Type B pancreatic cell (in vitro differentiated cells): ENCODE results near the gene MYO18A. TPM values are rescaled to one million over a fixed set of nuclear protein-coding genes. Genes with fewer than 3 reads are reported as not detected.
A peak's percentile ranks its signal among the peaks of the same experiment; 100 is the strongest.

Experiments used
- DNase-seq: peaks from one replicate; pipeline ENCODE4 v3.0.0; 2021; ENCODE audit warnings: mixed read lengths; ENCODE audit not compliant: unreplicated experiment; ENCODE audit errors: extremely low spot score
- H3K27ac Mint-ChIP-seq: 2 replicates; pipeline ENCODE4 v1.8.0; 2021; ENCODE audit warnings: mild to moderate bottlenecking, mixed read lengths
- H3K27me3 Mint-ChIP-seq: 2 replicates; pipeline ENCODE4 v1.8.0; 2021; ENCODE audit warnings: mixed read lengths
- H3K36me3 Mint-ChIP-seq: 2 replicates; pipeline ENCODE4 v1.8.0; 2021; ENCODE audit warnings: mixed read lengths
- H3K4me1 Mint-ChIP-seq: one replicate; pipeline ENCODE4 v1.8.0; 2021; ENCODE audit warnings: mixed read lengths; ENCODE audit not compliant: unreplicated experiment
- H3K4me3 Mint-ChIP-seq: 2 replicates; pipeline ENCODE4 v1.8.0; 2021; ENCODE audit warnings: mild to moderate bottlenecking, mixed read lengths
- H3K9me3 Mint-ChIP-seq: 2 replicates; pipeline ENCODE4 v1.8.0; 2021; ENCODE audit warnings: mixed read lengths
- CTCF ChIP-seq: fragments of 200-600 bp; sonication (generic); conservative IDR thresholded peaks from 2 replicates; pipeline ENCODE4 v1.5.0; 2021; ENCODE audit warnings: antibody characterized with exemption, mild to moderate bottlenecking
- total RNA-seq: library from RNA; stranded (reverse); gene quantifications from 2 replicates; pipeline ENCODE4 v1.2.1, GENCODE V29; 2021; ENCODE audit warnings: low replicate concordance

The MYO18A gene
- total RNA-seq, 1 donor from 2014 or later = 46.6 TPM

DNA sequence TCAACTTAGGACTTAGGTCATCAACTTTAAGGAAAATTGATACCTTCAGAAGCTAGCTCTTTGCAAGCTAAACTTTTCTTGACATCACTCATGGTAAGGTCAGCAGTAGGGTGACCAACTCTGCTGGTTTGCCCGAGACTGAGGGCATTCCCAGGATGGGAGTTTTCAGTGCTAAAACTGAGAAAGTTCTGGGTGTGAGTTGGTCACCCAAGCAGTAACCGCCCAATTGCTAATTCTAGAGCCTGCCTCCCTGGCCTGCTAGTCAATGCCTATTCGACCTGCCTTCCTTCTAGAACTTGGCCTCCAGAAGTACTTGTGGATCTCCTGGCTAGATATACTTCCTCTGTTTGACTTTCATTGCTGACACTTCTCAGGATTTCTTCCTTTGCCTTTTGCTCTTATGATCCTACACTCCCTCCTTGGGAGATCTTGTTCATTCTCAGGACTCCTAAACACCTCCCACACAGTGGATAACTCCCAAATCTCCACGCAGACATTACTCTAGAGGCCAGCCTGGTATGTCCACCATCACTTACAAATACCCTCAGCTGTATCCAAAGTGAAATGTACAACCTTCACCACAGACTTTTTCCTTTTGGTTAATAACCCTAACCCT is 10.5 kb upstream of the MYO18A start:
- Mint-ChIP-seq H3K4me3 (no peak overlapping the region), H3K27ac (no peak overlapping the region), H3K9me3 (no peaks in the 10 kb centered on the region), H3K4me1 (no peaks in the 10 kb centered on the region), H3K27me3 (peaks cover 11% of the 10 kb centered on the region), H3K36me3 (no peaks in the 10 kb centered on the region)
- no peak for DNase-seq
- TF ChIP-seq CTCF = no peak

- Mint-ChIP-seq H3K27ac (no peak overlapping the region), H3K4me1 (no peaks in the 10 kb centered on the region), H3K27me3 (peaks cover 4% of the 10 kb centered on the region), H3K36me3 (no peaks in the 10 kb centered on the region), H3K4me3 (no peak overlapping the region), H3K9me3 (no peaks in the 10 kb centered on the region)
- DNase-seq = no peak
- TF ChIP-seq CTCF = no peak
Measured at GRCh38 chr17:29190039-29190438, 9.8 kb upstream of the MYO18A start.

GRCh38 chr17:29189355-29189754 is 9.2 kb upstream of the MYO18A start:
- no peak for TF ChIP-seq CTCF
- Mint-ChIP-seq H3K27me3 (peaks cover 4% of the 10 kb centered on the region), H3K9me3 (no peaks in the 10 kb centered on the region), H3K4me3 (no peak overlapping the region), H3K4me1 (no peaks in the 10 kb centered on the region), H3K36me3 (no peaks in the 10 kb centered on the region), H3K27ac (no peak overlapping the region)
- DNase-seq = no peak

DNA sequence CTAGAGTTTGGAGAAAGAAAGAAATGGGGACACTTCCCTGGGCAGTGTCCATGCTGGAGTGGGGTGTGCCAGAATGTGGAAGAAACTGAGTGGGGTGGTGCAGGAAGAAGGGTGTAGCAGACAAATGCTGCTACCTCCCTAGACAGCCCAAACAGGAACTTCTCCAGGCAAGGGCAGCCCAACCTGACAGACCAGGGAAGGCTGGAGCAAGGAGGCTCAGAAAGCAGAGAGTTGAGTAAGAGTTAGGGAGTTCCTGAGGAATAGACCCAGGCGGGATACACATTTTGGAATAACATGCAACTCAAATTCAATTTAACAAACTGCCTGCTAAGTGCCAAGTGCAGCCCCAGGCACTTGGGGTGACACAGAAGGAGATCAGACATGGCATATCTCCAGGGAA is 1.0 kb upstream of the MYO18A start:
- Mint-ChIP-seq H3K9me3 (no peaks in the 10 kb centered on the region), H3K36me3 (no peaks in the 10 kb centered on the region), H3K4me3 (peak overlapping the region; percentile 85), H3K4me1 (peaks cover 29% of the 10 kb centered on the region), H3K27me3 (no peaks in the 10 kb centered on the region), H3K27ac (peak overlapping the region; percentile 60)
- no peak for TF ChIP-seq CTCF
- DNase-seq = no peak

DNA sequence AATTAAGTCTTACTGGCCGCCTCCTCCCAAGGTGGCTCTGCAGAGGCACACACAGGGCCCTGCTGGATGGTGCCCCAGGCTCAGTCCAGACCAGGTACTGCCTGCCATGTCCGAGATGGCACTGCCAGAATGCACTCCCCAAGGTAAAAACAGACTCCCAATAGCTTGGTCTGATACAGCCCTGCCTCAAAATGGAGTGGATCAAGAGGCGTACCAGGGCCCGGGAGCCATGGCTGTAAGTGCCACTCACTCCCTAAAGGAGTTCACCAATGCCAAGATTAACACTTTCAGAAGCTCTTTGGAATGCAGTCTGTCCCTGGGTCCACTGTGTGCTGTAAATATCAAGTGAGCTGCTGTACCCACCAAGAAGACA is 576 bp upstream of the MYO18A start:
- TF ChIP-seq CTCF = no peak
- Mint-ChIP-seq H3K4me3 (peak overlapping the region; percentile 85), H3K4me1 (peaks cover 29% of the 10 kb centered on the region), H3K9me3 (no peaks in the 10 kb centered on the region), H3K27ac (peak overlapping the region; percentile 60), H3K36me3 (no peaks in the 10 kb centered on the region), H3K27me3 (no peaks in the 10 kb centered on the region)
- no peak for DNase-seq
